Measurements from ENCODE around the gene CPLANE1.
"Not testable (repeated sequence)": the region's sequence is repeated elsewhere in the genome, so short reads cannot be mapped to it uniquely, and the experiment has no call there.

The CPLANE1 gene

GRCh38 chr5:37112383-37112991 lies 136.7 kb downstream of the CPLANE1 start:
- DNase-seq: no peak

- no peak for DNase-seq
Observed at GRCh38 chr5:37111426-37112382, 137.5 kb downstream of the CPLANE1 start.

GRCh38 chr5:37110135-37110534 lies 139.0 kb downstream of the CPLANE1 start:
- DNase-seq: no peak

- DNase-seq: no peak
Observed at GRCh38 chr5:37109338-37109737, 139.8 kb downstream of the CPLANE1 start.

DNA sequence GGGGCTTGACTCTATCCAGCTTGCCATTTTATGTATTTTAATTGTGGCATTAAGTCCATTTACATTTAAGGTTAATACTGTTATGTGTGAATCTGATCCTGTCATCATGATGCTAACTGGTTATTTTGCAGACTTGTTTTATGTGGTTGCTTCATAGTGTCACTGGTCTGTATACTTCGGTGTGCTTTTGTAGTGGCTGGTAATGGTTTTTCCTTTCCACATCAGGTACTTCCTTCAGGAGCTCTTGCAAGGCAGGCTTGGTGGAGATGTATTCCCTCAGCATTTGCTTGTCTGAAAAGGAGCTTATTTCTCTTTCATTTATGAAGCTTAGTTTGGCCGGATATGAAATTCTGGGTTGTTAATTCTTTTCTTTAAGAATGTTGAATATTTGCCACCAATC lies 145.9 kb downstream of the CPLANE1 start:
- no peak for DNase-seq

DNA sequence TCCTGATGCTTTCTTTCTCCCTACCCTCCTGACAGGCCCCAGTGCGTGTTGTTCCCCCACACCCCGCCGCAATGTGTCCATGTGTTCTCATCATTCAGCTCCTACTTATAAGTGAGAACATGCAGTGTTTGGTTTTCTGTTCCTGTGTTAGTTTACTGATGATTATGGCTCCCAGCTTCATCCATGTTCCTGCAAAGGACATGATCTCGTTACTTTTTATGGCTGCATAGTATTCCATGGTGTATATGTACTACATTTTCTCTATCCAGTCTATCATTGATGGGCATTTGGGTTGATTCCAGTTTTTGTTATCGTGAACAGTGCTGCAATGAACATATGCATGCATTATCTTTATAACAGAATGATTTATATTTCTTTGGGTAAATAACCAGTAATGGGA lies 149.9 kb downstream of the CPLANE1 start:
- DNase-seq: not testable (repeated sequence)

DNA sequence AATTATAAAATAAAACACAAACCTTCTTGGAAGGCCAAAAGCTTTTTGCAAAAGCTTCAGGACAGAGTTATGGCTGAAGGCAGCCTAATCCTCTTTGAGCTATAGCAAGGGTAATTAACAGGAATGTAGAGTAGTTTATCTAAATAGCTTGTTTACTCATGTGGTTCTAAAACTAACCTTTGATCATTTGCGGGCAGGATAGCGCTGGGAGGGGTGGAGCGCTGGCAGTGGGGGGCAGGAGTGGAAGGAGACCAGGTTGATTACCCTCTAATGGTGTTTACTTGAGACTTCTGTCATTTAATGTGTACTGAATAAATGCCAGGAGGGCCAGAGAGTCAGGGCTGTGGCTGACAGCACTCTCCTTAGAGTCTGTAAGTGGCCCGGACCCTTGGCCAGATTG lies 155.4 kb downstream of the CPLANE1 start:
- DNase-seq: not testable (repeated sequence)

DNA sequence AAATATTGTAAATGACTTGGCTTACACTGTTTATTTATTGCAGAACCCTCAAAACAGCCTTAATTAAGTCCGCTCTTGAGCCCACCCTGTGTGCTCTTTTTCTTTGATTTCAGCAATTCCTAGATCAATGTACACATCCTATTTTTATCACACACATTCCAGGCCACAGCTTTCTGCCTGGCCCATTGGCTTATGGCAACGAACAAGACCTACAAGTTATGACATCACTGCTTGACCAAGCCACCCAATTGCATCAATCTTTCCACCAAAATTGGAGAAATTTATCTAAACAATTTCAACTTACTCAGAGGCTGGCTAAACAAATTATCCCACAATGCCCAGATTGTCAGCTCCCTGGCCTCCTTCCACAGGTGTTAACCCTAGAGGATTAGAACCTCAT lies 158.4 kb downstream of the CPLANE1 start:
- no peak for DNase-seq

GRCh38 chr5:37090123-37090726 lies 159.0 kb downstream of the CPLANE1 start:
- DNase-seq: no peak

DNA sequence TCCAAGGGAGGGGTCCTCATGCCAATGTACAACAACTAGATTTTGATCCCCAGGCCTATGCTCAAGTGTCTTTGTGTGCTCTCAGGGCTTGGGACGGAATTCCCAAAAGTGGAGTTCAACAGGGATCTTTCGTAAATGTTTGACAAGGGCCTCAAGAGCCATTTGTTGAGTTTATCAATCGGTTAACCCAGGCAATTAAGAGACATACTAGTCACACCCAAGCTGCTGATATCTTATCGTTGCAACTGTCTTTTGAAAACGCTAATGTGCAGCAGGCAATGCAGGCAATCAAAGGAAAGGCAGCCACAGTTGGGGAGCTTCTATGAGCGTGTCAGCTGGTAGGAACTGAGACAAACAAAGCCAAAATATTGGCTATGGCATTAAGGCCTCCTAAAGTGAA lies 161.2 kb downstream of the CPLANE1 start:
- DNase-seq: no peak

DNA sequence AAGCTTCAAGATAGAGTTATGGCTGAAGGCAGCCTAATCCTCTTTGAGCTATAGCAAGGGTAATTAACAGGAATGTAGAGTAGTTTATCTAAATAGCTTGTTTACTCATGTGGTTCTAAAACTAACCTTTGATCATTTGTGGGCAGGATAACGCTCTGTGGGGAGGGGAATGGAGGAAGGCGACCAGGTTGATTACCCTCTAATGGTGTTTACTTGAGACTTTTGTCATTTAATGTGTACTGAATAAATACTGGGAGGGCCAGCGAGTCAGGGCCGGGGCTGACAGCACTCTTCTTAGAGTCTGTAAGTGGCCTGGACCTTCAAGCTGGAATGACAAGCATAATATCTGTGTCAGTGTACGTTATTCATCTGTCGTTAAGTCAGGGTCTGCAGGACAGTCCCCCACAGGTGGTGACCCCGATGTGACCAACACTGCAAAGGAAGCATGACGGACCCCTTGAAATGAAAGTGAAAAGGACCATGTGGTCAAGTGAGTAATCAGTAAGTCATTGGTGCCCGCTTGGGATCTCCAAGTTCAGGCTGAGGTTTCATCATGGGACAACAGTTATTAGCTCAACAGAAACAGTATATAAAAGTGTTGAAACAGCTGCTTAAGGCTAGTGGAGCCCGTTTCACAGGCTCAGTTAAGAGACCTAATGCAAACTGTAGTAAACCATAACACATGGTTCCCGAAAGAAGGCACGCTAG lies 162.6 kb downstream of the CPLANE1 start:
- DNase-seq: no peak

- DNase-seq: not testable (repeated sequence)
Observed at GRCh38 chr5:37086026-37086425, 163.2 kb downstream of the CPLANE1 start.

DNA sequence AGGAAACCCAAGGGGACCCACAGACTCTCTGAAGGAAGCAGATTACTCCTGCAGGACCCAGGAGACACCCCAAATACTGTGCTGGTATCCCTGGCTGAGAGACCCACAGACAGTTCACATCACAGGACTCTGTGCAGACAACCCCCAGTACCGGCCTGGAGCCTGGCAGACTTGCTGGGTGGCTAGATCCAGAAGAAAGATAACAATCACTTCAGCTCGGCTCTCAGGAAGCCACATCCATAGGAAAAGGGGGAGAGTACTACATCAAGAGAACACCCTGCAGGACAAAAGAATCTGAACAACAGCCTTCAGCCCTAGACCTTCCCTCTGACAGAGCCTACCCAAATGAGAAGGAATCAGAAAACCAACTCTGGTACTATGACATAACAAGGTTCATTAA lies 166.2 kb downstream of the CPLANE1 start:
- DNase-seq: not testable (repeated sequence)

DNA sequence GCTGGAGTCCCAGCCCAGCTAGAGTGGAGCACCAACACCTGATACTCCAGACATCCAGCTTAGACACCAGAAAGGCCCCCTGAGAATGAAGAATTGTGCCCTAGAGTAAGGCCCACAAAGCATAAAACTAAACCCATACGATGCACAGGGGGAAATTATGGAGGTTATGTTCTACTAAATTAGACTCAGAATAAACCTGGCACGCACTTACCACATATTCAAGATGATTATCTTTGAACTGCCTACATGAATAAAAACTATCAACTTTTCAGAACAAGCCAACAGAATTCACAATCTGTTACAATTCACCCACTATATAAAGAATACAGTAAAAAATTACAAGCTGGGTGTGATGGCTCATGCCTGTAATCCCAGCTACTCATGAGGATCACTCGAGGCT lies 168.5 kb downstream of the CPLANE1 start:
- DNase-seq: no peak

GRCh38 chr5:37077146-37077545 lies 172.0 kb downstream of the CPLANE1 start:
- DNase-seq: no peak

DNA sequence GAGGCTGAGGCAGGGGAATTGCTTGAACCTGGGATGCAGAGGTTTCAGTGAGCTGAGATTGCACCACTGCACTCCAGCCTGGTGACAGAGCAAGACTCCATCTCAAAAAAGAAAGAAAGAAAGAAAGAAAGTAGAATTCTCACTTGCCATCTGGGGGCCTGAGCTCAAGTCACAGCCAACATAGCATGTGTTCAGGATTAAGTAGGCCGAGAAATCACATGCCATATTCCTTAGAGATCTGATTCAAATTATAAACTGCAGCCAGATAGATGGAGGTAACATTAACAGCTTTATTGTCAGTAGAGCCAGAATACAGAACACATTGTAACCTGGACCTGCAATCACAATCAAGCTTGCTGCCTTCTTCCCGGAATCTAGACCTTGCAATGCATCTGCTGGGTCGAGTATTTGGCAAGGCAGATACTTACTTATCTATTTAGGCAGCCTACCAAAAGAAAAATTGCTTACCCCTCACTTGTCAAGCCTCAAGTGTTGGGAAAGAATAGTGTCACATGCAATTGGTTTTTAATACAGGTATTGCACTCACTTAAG lies 173.7 kb downstream of the CPLANE1 start:
- no peak for DNase-seq

- DNase-seq: no peak
Observed at GRCh38 chr5:37071901-37072581, 177.1 kb downstream of the CPLANE1 start.

DNA sequence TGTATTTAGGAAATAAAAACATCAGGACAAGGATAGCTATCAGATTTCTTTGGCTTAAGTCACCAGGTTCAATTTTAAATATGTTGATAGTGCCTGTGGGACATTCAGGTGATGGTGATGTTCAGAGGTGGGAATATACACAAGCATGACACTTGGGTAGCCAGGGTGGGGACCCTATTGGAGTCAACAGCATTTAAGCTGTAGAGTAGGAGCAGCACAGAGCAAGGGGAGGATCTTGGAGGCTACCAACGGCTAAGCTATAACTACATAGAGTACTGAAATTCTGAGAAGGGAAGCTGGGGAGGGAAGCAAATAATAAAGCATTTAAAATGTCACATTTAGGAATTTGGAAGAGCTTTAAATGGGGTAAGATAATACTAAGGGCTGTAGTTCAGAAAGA lies 177.7 kb downstream of the CPLANE1 start:
- DNase-seq: no peak

- no peak for DNase-seq
Observed at GRCh38 chr5:37064442-37064841, 184.7 kb downstream of the CPLANE1 start.

DNA sequence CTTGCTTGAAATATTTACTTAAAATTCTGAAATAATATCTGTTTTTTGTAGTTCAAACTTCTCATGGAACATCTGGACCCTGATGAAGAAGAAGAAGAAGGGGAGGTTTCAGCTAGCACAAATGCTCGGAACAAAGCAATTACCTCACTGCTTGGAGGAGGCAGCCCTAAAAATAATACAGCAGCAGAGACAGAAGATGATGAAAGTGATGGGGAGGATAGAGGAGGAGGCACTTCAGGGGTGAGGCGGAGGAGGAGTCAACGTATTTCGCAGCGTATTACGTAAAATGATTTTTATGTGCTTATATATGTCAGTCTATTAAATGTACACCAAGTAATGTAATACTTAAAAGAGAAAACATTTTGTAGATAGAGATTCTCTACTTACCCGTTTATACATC lies 185.4 kb downstream of the CPLANE1 start:
- DNase-seq: no peak

GRCh38 chr5:37060030-37060429 lies 189.1 kb downstream of the CPLANE1 start:
- DNase-seq: no peak

- no peak for DNase-seq
Observed at GRCh38 chr5:37056762-37057161, 192.4 kb downstream of the CPLANE1 start.
